C1 segment of cervical spinal cord (tissue), 14 donors: ENCODE data around the gene RTN1.

Source experiments
- DNase-seq, 14 donors: peaks; one replicate each; lab custom pipeline; 2025; lab: John Stamatoyannopoulos, UW

The RTN1 gene, protein sequence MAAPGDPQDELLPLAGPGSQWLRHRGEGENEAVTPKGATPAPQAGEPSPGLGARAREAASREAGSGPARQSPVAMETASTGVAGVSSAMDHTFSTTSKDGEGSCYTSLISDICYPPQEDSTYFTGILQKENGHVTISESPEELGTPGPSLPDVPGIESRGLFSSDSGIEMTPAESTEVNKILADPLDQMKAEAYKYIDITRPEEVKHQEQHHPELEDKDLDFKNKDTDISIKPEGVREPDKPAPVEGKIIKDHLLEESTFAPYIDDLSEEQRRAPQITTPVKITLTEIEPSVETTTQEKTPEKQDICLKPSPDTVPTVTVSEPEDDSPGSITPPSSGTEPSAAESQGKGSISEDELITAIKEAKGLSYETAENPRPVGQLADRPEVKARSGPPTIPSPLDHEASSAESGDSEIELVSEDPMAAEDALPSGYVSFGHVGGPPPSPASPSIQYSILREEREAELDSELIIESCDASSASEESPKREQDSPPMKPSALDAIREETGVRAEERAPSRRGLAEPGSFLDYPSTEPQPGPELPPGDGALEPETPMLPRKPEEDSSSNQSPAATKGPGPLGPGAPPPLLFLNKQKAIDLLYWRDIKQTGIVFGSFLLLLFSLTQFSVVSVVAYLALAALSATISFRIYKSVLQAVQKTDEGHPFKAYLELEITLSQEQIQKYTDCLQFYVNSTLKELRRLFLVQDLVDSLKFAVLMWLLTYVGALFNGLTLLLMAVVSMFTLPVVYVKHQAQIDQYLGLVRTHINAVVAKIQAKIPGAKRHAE

GRCh38 chr14:59870277-59871165 is at the start of gene RTN1:
Gene RTN1, minus strand, starts transcription at chr14:59870776. Its CDS starts 146 bp downstream, at chr14:59870630.
- DNase-seq: peak in 13 of 14 donors; percentile 24 to 87 (median 70)

DNA sequence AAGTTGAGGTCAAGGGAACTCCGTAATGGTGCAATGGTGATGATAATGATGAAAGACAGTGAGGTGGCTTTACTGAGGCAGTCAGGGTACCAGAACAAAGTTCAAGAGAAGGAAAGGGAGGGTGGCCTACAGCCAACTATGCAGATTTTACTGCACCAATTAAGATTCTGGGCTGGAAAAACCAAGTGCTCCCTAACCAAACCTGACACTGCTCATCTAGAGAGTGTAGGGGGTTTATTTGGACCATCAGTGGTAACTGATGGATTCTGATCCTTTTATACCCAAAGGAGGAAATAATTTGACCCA is 49.8 kb upstream of the RTN1 start:
- no peak for DNase-seq

GRCh38 chr14:59919570-59920377 is 49.2 kb upstream of the RTN1 start, which contains the start of gene LRRC9:
Gene LRRC9, plus strand, starts transcription at chr14:59920144.
- DNase-seq: peak in 9 of 14 donors; percentile 11 to 88 (median 41)

- DNase-seq: peak in 3 of 14 donors; percentile 14 to 53 (median 20)
Measured at GRCh38 chr14:59918824-59919569, 48.4 kb upstream of the RTN1 start.

- no peak for DNase-seq
Measured at GRCh38 chr14:59913187-59913586, 42.6 kb upstream of the RTN1 start.

GRCh38 chr14:59912443-59912842 is 41.9 kb upstream of the RTN1 start:
- no peak for DNase-seq

GRCh38 chr14:59905188-59905587 is 34.6 kb upstream of the RTN1 start:
- no peak for DNase-seq

DNA sequence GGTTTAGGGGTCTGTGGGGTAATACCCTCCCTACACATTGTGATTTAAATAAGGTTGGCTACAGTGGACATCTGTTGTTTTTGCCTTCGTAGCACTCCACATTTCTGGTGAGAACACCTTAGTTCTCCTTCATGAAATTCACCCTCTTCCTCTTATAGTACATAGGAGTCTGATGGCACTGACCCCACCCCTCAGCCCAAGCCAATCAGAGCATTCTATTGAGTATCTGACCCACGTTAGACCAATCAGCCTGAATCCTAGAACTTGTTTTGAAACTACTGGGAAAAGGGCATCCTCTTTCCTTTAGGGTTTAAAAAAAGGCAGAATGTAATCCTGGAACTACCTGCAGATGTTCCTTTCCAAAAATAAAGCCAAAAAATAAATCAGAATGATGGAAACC is 33.6 kb upstream of the RTN1 start:
- no peak for DNase-seq

DNA sequence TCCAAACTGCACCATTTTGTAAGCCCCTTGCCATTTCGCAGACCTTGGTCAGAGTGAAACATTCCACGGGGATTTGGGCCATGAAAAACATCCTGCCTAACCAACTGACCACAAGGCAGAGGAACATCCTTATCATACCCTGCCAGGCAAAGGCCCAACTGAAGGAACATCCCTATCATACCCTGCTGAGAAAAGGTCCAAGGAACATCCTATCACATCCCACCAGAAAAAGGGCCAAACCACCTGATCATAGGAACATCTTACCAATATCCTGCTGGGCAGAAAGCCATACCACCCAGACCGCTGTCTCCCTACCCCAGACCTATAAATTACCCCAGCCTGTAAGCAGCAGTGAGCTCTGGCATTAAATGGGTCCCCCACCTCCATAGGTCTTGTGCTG is 30.0 kb upstream of the RTN1 start:
- no peak for DNase-seq

DNA sequence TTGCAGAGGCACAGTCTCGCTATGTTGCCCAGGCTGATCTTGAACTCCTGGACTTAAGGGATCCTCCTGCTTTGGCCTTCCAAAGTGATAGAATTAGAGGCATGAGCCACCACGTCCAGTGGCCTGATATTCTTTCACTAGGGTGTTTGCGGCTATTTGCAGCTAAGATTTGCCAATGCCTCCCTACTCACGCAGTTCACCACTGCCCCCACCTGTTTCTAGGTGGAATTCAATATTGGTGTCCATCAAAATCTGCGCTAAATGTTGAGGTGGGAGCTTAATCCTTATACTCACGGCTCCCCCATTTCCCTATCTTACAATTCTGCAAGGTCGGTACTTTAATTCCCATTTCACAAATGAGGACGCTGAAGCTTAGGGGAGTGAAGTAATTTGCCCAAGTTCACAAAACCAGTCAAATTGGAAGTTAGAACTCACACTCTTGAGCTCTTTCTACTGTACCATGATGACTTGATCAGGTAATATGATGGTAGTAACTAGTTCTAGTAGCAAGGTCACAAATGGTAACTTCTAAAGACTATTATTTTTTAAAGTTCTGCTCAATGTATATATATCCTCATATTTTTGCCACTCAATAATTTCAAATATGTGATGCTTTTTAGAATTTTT is 27.3 kb upstream of the RTN1 start:
- DNase-seq: peak in 6 of 14 donors; percentile 5 to 33 (median 18)

DNA sequence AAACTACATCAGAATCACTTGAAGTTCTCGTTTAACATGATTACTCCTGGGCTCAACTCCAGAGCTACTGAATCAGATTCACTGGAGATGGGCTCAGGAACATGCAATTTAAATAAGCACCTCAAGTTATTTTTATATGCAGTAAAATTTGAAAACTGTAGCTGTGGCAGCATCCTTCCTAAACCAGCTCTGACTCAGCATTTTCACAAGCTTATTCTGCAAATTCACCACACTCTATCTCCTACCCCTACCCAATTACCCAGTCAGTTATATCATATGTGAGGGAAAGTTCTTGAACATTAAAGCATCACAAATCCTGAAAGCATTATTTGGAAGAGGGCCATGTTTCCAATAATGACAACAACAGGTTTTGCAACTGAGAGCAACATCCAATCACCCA is 25.1 kb upstream of the RTN1 start:
- no peak for DNase-seq

DNA sequence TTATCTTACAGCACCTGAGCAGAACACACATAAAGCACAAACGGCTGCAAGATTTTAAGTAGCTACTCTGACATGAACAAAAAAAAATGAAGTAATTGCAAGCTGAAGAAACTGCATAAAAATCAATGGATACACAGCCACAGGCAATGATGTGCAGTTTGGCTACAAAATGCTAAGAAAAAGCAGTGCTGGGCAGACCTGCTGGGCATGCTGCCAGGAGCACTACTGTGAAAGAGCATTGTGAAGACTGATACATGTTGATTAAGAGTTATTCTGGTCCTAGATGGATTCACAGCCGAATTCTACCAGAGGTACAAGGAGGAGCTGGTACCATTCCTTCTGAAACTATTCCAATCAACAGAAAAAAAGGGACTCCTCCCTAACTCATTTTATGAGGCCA is 20.1 kb upstream of the RTN1 start:
- peak in 2 of 14 donors; percentile 9 to 34 for DNase-seq

DNA sequence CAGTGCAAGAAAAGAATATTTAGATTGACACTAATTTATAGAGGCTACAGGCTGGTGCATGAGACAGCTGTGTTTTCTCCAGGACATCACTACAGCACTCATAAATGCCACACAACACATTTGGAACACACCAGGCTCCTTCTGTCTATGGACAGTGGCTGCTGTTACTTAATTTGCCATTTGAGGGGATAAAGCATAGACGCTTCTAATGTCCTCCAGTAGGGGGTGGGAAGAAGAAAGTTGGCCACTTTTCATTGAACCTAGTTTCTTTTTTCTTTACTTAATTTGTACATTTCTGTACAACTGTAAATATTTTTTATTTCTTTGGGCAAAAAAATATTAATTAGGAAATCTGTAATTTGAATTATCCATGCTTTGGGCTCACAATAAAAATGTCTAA is 12.4 kb upstream of the RTN1 start:
- DNase-seq: no peak

- DNase-seq: peak in 2 of 14 donors; percentile 51 to 72
Measured at GRCh38 chr14:59871166-59871495, 555 bp upstream of the RTN1 start.

DNA sequence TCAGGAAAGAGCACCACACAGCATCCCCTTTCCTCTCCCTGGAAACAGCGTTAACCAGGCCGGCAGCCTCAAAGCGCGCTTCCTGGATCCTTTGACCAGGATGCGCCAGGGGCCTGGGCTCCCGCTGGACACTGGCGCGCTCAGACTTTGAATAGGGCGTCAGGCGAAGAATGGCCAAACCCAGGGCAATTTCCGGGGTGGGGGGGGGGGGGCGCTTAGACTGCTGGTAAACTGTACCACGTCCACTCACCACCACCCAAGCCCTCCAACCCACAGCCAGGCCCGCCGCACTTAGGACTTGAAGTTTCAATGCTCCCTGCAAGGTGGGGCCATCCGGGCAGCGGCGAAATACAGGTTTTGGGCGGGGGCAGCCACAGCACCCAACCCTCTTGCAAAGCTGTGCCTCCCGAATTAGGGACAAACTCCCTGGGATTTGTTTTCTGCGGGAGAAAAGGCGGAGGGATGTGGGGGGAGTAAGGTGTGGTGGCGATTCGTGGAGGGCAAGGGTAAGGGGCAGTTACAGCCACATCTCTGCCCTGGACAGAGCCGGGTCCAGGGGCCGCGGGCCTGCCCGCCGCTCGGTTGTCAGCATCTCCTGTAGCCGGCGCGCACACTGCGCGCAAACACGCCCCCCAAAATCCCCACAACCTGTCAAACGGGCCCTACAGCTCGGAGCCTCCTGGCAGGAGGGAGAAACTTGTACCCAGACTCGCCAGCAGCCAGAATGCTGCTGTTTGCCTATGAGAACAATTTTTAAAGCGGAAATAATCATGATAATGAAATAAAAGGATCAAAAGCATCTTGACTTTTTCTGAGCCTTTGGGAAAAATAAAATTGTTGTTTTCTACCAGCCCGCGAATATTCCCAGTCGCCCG is 958 bp downstream of the RTN1 start:
- peak in 9 of 14 donors; percentile 19 to 59 (median 33) for DNase-seq

- DNase-seq: no peak
Measured at GRCh38 chr14:59868021-59868420, 2.6 kb downstream of the RTN1 start.

- DNase-seq: no peak
Measured at GRCh38 chr14:59863806-59864525, 6.6 kb downstream of the RTN1 start.

DNA sequence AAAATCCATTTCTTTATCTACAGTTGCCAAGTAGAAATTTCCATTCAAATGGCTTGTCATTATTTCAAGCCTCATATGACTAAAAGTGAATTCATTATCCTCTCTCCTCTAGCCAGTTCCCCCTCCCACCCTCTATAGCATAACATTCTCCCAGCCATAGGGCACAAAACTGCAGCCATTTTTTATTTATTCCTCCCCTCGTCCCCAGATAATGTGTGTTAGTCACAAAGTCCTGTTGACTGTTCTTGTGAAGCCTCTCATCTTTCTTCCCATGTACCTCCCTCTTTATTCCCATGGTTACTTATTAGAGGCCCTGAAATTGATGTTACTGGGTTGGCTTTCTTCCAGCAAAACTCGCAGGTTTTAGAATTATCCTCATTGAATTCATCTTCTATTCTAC is 13.2 kb downstream of the RTN1 start:
- no peak for DNase-seq
